Endothelial cell (in vitro differentiated cells): Measurements from ENCODE around the gene BCL10. TPM values are rescaled to one million over a fixed set of nuclear protein-coding genes. Genes with fewer than 3 reads are reported as not detected.
"Not testable (repeated sequence)": the region's sequence is repeated elsewhere in the genome, so short reads cannot be mapped to it uniquely, and the experiment has no call there.

Experiments used
- DNase-seq: peaks from one replicate; pipeline ENCODE4 v3.0.0; 2021; ENCODE audit warnings: low spot score
- H3K27ac Mint-ChIP-seq: one replicate; pipeline ENCODE4 v1.8.0; 2021; ENCODE audit warnings: mixed read lengths, inconsistent platforms; ENCODE audit not compliant: unreplicated experiment
- H3K27me3 Mint-ChIP-seq: one replicate; pipeline ENCODE4 v1.8.0; 2021; ENCODE audit warnings: mild to moderate bottlenecking, moderate library complexity, mixed read lengths, inconsistent platforms; ENCODE audit not compliant: unreplicated experiment
- H3K36me3 Mint-ChIP-seq: one replicate; pipeline ENCODE4 v1.8.0; 2021; ENCODE audit warnings: mild to moderate bottlenecking, low read depth, mixed read lengths, inconsistent platforms; ENCODE audit not compliant: unreplicated experiment
- H3K4me1 Mint-ChIP-seq: one replicate; pipeline ENCODE4 v1.8.0; 2021; ENCODE audit warnings: mild to moderate bottlenecking, mixed read lengths, inconsistent platforms; ENCODE audit not compliant: unreplicated experiment
- H3K4me3 Mint-ChIP-seq: one replicate; pipeline ENCODE4 v1.8.0; 2021; ENCODE audit warnings: mild to moderate bottlenecking, mixed read lengths, inconsistent platforms; ENCODE audit not compliant: unreplicated experiment
- H3K9me3 Mint-ChIP-seq: one replicate; pipeline ENCODE4 v1.8.0; 2021; ENCODE audit warnings: mixed read lengths, inconsistent platforms; ENCODE audit not compliant: unreplicated experiment
- total RNA-seq: library from RNA; stranded (reverse); fragmentation: NEBNext Ultra II Directional; extraction: Animal tissue kit (Norgen Biotek cat#: 25700); gene quantifications from one replicate; pipeline ENCODE4 v1.2.1, GENCODE V29; 2021; ENCODE audit not compliant: unreplicated experiment
- TF ChIP-seq, protein P1 (sequence below): fragments of 200-600 bp; sonication (generic); IDR thresholded peaks from one replicate; pipeline ENCODE4 v1.5.0; 2021; ENCODE audit warnings: antibody characterized with exemption; ENCODE audit not compliant: unreplicated experiment

BCL10 gene
- total RNA-seq, 1 donor from 2014 or later = 33.6 TPM

DNA sequence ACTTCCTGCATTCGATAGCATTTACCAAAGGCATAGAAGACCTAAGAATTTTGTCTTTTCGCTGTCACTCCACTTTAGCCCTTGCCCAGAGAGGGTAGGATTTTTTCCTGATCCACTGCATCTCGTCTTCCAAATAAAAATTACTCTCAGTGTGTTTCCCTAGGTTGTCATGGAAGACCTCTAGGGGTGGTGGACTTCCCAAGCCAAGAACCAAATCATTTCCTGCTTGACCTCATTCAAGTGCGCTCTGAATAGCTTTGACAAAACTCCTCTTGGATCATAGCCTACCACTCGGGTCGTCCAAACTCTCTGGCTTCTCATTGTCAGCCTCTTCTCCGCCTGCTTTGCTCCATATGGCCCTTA is 16.5 kb downstream of the BCL10 start:
- DNase-seq = no peak
- Mint-ChIP-seq H3K27ac (peak overlapping the region; percentile 96), H3K4me3 (peak overlapping the region; percentile 94), H3K36me3 (peaks cover 41% of the 10 kb centered on the region), H3K9me3 (peaks cover 6% of the 10 kb centered on the region), H3K27me3 (peaks cover 3% of the 10 kb centered on the region), H3K4me1 (peaks cover 16% of the 10 kb centered on the region)
- TF ChIP-seq, protein P1, sequence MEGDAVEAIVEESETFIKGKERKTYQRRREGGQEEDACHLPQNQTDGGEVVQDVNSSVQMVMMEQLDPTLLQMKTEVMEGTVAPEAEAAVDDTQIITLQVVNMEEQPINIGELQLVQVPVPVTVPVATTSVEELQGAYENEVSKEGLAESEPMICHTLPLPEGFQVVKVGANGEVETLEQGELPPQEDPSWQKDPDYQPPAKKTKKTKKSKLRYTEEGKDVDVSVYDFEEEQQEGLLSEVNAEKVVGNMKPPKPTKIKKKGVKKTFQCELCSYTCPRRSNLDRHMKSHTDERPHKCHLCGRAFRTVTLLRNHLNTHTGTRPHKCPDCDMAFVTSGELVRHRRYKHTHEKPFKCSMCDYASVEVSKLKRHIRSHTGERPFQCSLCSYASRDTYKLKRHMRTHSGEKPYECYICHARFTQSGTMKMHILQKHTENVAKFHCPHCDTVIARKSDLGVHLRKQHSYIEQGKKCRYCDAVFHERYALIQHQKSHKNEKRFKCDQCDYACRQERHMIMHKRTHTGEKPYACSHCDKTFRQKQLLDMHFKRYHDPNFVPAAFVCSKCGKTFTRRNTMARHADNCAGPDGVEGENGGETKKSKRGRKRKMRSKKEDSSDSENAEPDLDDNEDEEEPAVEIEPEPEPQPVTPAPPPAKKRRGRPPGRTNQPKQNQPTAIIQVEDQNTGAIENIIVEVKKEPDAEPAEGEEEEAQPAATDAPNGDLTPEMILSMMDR = peak; percentile 4

DNA sequence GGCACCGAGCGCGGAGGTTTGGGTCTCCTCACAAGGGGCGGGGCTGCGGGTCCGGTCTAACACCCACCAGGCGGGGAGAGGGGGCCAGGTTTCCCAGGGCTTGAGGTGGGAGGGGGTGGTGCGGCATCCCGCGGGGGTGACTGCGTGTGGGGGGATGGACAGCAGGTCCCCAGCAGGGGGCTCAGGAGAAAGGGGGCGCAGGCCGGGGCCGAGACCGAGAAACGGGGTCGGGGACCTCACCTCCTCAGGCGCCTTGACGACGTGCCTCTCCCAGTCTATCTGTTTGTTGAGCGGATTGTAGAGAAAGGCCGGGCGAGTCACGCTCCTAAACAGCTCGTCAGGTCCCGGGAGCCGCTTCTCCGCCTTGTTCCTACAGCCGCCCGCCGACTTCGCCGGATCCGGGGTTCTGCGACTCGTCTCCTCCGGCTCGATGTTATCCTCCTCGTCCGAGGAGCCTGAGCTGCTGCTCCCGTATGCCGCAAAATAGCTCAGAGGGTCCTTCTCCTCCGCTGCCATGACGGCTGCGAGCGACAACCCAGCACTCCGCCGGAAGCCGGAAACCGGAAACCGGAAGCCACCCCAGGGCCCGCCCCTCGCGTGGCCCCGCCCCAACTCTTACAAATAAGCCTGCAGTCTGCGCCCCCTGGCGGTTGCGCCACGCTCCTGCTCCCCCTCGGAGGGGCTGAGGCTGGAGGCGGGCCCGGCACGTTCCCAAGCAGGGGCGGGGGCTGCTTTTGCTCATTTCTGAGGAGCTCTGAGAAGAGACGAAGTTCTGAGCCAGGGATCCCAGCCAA is 17.1 kb downstream of the BCL10 start, which contains the start of gene C1orf52:
TSS of gene C1orf52 (minus strand) at position 545 of the 794 bp plus-strand sequence. CDS start at position 516, 29 bp downstream.
- Mint-ChIP-seq H3K36me3 (peaks cover 39% of the 10 kb centered on the region), H3K4me1 (peaks cover 16% of the 10 kb centered on the region), H3K9me3 (peaks cover 6% of the 10 kb centered on the region), H3K27me3 (peaks cover 3% of the 10 kb centered on the region), H3K27ac (peak within 1 kb of the TSS; percentile 96), H3K4me3 (peak within 1 kb of the TSS; percentile 94)
- TF ChIP-seq, protein P1 = peak; percentile 99
- DNase-seq = peak; percentile 99

DNA sequence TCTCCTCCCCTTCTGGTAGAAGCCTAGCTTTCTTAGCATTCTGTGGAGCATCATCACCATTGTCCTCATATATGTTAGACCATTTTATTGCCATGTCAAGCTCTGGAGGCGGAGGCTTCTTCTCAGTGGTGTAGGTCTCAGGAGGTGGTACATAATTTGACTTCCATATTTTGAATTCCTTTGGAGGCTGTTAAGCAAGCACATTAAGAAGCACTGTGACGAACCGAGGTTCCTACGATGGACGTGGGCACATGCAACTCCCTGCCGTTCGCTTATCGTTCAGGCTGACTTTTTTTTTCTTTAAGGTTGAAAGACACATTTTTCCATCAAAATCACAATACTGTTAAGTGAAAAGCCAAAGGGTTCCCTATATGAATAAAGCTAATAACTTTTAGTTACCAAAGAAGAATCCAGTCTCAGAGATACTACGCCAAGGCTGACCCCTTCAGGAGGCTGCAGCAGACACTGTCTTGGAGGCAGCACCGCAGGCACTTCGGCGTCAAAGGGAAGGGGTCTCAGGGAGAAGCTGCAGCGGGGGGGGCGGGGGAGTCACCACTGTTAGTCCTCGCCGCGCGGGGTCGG is 17.8 kb downstream of the BCL10 start:
- Mint-ChIP-seq H3K27ac (peak overlapping the region; percentile 2), H3K9me3 (peaks cover 6% of the 10 kb centered on the region), H3K4me3 (peak overlapping the region; percentile 94), H3K27me3 (peaks cover 3% of the 10 kb centered on the region), H3K4me1 (peaks cover 16% of the 10 kb centered on the region), H3K36me3 (peaks cover 32% of the 10 kb centered on the region)
- TF ChIP-seq, protein P1 = no peak
- no peak for DNase-seq

DNA sequence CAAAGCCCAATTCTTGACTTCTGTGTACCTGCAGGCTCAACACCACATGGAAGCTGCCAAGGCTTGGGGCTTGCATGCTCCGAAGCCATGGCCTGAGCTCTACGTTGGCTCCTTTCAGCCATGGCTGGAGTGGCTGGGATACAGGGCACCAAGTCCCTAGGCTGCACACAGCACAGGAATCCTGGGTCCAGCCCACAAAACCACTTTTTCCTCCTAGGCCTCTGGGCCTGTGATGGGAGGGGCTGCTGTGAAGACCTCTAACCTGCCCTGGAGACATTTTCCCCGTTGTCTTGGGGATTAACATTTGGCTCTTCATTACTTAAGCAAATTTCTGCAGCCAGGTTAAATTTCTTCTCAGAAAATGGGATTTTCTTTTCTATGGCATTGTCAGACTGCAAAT is 27.4 kb downstream of the BCL10 start:
- H3K27me3 Mint-ChIP-seq, H3K4me1 Mint-ChIP-seq, H3K9me3 Mint-ChIP-seq, H3K27ac Mint-ChIP-seq, DNase-seq, H3K4me3 Mint-ChIP-seq: not testable (repeated sequence)
- peaks cover 25% of the 10 kb centered on the region for H3K36me3 Mint-ChIP-seq

DNA sequence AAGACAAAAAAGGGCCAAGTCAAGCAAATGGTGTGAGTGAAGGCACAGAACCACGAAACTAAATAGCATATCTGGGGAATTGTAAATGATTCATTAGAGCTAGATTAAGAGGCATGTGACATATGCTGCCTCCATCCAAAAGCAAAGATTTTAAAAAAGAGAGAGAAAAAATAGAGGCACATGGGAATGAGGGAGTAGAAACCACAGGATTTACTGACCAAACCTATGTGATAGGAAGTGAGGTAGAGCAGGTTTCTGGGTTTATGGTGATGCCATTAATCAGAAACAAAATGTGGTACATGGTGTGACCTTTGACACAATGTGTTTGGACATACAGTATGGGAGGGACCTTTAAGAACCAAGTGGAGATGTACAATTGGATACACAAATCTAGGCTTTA is 30.5 kb downstream of the BCL10 start:
- H3K36me3 Mint-ChIP-seq = peaks cover 18% of the 10 kb centered on the region
- peaks cover 2% of the 10 kb centered on the region for H3K4me1 Mint-ChIP-seq
- H3K4me3 Mint-ChIP-seq = no peak overlapping the region
- DNase-seq = no peak
- H3K9me3 Mint-ChIP-seq = no peaks in the 10 kb centered on the region
- no peaks in the 10 kb centered on the region for H3K27me3 Mint-ChIP-seq
- no peak overlapping the region for H3K27ac Mint-ChIP-seq
- TF ChIP-seq, protein P1 = no peak
